ENCODE results near the gene PRKN.
A peak's percentile ranks its signal among the peaks of the same experiment; 100 is the strongest.

DNA sequence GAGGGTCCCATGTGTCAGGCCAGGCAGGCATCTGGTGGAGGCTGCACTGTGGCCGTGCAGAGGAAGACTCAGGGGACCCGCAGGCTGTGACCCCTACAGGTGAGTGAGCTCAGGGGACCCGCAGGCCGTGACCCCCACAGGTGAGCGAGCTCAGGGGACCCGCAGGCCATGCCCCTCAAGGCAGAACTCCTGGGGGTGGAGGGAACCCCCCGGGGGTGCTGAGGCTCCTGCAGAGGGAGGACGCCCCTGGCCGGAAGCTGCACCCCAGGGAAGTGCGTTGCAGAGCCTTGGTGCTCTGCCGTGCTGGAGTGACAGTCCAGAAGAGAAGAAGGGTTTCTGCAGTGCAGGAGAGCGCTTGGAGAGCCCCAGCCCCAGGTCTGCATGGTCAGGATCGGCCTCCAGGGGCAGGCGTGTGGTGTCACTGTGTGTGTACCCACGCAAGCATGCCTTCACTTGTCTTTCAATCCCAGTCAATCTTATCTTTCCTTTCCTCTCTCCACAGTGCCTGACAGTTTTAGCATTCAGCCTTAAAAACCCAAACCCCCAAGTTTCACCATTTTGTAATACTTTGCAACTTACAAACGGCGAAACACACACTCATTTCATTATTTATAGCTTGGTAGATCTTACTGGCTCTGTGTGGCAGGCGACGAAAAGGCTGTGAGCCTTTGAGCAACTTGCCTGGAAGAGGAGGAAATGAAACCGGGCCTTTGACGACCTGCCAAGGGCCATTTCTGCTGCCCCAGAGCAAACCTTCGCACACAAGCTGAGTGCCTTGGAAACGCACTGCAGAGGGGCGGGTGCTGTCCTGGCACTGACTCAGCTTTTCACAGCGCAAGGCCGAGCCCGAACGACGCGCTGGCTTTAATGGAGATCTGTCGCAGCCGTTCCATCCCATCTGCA lies 1352.3 kb downstream of the PRKN start:
- TF ChIP-seq, protein P1, sequence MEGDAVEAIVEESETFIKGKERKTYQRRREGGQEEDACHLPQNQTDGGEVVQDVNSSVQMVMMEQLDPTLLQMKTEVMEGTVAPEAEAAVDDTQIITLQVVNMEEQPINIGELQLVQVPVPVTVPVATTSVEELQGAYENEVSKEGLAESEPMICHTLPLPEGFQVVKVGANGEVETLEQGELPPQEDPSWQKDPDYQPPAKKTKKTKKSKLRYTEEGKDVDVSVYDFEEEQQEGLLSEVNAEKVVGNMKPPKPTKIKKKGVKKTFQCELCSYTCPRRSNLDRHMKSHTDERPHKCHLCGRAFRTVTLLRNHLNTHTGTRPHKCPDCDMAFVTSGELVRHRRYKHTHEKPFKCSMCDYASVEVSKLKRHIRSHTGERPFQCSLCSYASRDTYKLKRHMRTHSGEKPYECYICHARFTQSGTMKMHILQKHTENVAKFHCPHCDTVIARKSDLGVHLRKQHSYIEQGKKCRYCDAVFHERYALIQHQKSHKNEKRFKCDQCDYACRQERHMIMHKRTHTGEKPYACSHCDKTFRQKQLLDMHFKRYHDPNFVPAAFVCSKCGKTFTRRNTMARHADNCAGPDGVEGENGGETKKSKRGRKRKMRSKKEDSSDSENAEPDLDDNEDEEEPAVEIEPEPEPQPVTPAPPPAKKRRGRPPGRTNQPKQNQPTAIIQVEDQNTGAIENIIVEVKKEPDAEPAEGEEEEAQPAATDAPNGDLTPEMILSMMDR (IDR thresholded peaks at IDR 0.05): peak in 4 of 5 experiments; percentile 14 to 39 (median 26)
- TF ChIP-seq POLR2A (IDR thresholded peaks at IDR 0.05): no peak
